Ammon's horn (tissue), 1 donor: ENCODE results near the gene ARPP21.
"Not testable (repeated sequence)": the region's sequence is repeated elsewhere in the genome, so short reads cannot be mapped to it uniquely, and the experiment has no call there.

Experiments used
- DNase-seq: peaks from one replicate; pipeline ENCODE4 v3.0.0-alpha.2; 2016; ENCODE audit warnings: low spot score

ARPP21 gene

DNA sequence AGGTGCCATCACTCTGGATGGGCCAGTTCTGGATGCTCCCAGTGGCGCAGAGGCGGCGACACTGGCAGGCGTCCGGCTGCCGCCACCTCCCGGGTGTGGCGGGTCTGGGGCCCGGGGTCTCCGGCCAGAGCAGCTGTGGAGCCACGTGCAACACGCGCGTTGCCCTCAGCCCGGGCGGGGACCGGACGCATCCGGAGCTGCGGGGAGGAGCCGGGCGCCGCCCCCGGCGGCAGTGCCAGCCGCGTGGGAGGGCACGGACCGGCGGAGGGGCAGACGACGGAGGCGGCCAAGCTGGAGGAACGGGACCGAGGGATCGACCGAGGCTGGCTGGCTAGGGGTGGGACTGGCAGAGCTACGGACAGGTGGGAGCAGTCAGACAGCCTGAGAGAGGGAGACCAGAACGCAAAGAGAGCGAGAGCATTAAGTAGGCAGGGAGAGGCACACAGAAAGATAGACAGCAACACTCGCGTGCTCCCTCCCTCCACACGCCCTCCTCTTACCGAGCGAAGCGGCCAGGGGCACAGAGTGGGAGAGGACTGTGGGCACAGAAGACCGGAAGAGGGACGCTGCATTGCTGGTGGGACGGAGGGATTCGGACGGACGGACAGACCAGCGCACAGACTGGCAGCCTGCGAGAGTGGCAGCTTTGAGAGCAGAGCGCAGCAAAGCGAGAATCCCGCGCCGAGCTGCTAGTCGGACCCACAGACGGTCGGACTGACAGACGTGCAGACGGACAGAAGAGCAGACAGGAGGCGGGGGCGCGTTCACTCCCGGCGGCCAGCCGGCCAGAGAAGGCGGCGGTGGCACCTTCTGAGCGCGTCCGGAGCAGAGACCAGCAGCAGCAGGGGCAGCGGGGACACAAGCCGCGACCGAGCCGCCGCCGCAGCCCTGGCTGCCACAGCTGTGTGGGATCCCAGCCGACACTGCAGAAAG, at the start of gene ARPP21:
Gene ARPP21 (plus strand): TSS at position 272 of the 933 bp plus-strand sequence. CDS start 42,227 bp downstream, outside the sequence.
- DNase-seq, result peak; percentile 75

DNA sequence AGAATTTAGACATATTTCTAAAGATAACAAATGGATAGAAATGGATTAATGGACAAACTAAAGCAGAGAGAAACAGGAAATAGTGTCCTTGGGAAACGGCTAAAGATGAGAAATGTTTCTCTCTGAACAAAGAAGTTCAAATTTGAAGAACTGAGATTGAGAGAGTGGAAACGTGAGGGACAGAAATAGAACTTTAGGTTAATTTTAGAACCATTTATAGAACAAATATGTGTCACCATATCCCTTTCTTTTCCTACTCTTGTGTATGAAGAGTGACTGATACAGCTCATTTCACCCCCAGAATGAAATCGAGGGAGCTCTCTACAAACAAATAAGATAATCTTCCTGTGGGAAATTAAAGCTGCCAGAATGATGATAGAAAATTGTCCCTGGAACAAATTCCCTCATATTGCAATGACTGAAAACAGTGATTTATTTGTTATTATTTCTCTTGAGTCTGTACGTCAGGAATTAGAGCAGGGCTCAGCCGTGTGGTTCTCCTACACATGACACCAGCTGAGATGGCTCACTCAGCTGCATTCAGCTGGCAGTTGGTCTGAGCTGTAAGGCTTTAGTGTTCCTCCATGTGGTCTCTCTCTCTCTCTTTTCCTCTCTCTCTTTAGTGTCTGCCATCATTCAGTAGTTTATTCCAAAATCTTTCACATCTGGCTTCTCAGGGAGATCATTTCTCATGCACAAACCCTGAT, 46.6 kb upstream of the ARPP21 start:
- DNase-seq, result no peak

DNA sequence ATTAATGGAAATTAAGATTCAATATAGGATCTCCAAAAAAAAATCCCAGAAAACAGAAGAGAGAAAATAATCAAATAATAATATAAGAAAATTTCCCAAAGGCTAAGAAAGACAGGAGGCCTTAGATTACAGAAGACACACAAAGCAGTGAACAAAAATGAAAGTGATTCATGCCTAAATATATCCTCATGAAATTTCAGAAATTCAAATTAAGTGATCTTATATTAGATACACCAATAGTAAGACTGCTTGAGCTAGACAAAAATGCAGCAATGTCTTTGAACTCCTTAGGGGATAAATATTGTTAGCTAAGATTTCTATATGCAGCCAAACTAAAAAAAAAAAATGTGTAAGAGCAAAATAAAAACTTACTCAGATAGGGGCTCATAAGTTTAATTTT, 44.6 kb upstream of the ARPP21 start:
- DNase-seq, result no peak

GRCh38 chr3:35596335-35596995, 42.9 kb upstream of the ARPP21 start:
- peak; percentile 83 for DNase-seq

- DNase-seq, result no peak
These were observed 41.8 kb upstream of the ARPP21 start for GRCh38 chr3:35597490-35597889.

DNA sequence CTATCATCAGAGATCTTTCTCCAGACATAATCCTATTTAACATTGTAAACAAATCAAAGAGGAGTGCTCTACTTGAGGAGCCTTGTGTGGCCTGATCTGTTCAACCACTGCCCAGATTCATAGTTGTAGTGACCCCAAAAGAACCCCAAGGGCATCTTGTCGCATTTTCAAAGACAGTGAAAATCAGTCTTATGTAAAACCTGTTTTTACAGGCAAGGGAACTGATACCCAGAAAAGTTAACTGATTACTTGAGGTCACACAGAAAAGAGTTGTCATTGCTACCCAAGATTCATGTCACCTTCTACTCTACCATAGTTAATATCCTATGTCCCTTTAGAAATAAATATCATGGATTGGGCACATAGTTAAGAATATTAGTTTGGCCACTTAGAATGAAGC, 40.5 kb upstream of the ARPP21 start:
- no peak for DNase-seq

- no peak for DNase-seq
These were observed 37.4 kb upstream of the ARPP21 start for GRCh38 chr3:35601959-35602358.

DNA sequence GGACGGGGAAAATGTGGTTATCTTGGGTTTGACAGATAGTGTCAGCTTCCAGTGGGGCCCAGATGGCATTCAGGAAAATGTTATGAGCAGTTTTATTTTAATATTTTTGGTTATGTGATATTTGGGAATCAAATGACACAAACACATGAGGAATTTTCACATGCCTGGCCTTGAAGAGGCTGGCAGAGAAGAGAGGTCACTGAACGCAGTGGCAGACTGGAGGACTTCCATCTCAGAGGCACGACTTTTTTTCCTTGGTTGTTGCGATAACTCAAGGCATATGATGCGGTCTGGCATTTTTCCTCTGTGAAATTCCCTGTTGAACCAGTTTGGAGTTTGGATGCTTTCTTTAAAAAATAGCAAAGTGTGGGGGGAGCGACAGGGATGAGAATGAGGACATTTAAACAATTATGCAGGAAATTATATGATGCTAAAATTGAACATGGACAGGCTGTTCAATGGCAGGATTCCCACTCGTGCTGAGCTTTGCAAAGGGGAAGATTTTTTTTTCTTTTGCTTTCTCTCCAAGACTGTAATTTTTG, 36.9 kb upstream of the ARPP21 start:
- DNase-seq, result peak; percentile 3

DNA sequence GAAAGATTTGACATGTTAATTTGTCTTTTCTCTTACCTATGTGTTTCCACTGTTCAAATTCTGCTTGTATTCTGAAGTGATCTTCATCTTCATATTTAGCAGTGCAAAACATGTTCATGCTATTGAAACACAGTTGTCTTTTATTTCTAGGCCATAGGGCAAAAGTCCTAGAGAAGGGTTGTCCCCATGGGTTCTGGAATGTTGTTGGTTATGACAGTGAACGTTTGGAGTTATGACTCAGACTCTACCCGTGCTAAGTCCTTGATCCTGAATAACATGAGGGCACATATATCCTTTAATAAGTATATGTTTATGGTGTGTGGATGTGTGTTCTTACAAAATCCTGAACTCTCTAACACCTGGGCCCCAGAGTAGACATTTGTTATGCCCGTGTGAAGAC, 23.0 kb upstream of the ARPP21 start:
- no peak for DNase-seq

GRCh38 chr3:35617370-35617769, 22.0 kb upstream of the ARPP21 start:
- no peak for DNase-seq

DNA sequence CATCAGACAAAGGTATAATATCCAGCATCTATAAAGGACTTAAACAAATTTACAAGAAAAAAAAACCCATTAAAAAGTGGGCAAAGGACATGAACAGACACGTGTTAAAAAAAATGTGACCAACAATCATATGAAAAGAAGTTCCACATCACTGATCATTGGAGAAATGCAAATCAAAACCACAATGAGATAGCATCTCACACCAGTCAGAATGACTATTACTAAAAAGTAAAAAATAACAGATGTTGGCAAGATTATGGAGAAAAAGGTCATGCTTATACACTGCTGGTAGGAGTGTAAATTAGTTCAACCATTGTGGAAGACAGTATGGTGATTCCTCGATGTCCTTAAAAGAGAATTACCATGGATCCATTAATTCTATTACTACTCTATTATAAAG, 19.1 kb upstream of the ARPP21 start:
- not testable (repeated sequence) for DNase-seq

GRCh38 chr3:35624698-35625097, 14.6 kb upstream of the ARPP21 start:
- no peak for DNase-seq

DNA sequence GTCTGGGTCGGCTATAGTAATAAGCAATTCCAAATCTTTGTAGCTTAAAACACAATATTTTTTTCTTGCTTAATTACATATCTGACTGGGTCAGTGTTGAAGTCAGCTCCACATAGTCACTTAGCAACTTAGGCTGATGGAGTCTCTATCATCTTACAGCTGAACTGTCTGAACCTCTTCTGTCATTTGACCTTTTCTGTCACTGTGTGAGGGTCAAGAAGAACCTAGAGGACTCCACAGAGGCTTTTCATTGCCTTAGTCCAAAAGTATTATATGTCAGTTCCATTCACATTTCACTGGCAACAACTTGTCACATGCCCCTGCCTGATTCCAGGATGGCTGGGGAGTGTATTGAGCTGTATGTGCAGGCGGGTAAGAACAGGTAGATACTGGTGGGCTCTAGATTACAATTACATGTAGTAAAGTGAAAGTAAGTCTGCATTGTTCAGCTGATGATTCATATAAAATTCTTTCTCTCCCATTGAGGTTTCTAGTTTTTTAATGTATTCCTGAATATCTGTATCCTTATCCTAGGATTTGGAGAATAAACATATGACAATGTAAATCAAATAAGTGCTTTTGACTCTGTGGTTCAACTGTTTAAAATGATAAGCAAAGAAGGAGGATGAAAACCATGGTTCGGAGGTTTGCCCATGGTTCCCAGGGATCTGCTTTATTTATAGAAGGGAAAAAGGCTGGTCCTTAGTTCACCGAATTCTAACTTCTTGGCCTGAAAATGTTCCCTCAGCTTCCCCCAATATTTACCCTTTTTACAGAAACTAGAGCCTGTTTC, 5.8 kb upstream of the ARPP21 start:
- no peak for DNase-seq

GRCh38 chr3:35635407-35635806, 3.9 kb upstream of the ARPP21 start:
- DNase-seq, result no peak

- DNase-seq, result no peak
These were observed 3.2 kb upstream of the ARPP21 start for GRCh38 chr3:35635926-35636683.

DNA sequence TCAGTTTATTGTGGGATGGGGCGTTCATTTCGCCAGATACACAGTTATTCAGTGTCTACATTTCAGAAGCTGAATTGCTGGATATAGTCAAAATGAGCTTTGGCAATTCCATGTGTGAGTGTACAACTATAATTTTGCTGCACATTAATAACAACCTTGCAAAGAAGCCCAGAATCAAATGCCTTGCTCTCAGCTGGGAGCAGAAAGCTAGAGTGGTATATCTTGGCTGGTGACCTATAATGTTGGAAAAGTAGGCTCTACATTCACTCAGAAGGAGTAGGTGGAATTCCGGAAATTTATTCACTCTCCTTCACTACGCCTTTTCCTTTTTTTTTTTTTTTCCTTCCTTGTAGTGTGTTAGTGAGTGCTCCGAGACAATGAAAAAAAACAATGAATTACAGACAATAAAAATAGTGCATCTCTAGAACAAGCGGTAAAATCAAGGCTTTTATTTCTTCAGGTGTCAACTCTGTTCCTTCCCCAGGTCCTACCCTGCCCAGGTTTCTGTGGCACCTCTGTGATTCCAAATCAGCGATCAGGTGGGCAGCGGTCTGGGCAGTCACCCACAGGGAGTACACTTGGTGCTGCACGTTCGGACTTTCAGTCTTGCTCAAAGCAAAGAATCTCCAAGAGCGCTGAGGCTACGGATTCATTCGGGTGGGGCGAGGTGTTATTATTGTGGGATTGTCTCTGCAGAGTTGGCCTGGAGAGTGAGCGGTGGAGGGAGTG, 910 bp upstream of the ARPP21 start:
- DNase-seq, result no peak

DNA sequence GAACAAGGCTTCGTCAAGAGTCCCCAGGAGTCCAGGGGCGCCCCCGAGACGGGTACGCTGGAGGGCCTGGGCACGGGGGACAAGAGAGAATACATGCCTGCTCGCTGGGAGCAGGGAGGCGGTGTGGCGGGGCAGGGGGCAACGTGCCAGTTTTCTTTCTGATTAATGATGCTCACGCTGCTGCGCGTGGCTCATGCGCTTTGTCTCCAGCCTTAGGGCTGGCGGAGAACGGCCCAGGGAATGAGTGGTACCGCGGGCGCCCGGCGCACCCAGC, 408 bp upstream of the ARPP21 start:
- DNase-seq, result peak; percentile 31

GRCh38 chr3:35640190-35641165, 1.2 kb downstream of the ARPP21 start:
- DNase-seq, result no peak

DNA sequence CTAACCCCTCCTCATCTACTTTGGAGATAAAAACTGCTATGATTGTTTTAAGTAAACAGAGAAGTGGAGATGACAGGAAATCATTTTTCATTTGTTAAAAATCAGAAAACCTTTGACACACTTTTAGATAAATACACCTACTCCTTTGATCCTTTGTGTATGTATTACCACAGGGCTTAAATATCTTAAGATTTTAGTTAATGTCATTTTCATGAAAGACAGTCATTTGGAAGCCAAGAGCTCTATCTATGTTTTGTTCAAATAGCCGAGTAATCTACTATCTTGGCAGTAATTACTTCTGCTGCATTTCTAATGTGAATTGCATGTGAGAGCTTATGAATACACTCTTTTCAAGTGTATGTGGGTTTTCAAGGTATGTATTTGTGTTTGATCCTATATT, 2.0 kb downstream of the ARPP21 start:
- DNase-seq, result no peak
